CD14-positive monocyte (primary cell): Measurements from ENCODE around the gene HECW1. TPM values are rescaled to one million over a fixed set of nuclear protein-coding genes. Genes with fewer than 3 reads are reported as not detected.

Experiments
- DNase-seq, 3 donors: peaks; one replicate each; pipeline ENCODE4 v3.0.0-alpha.2; 2011 to 2022
- H2AFZ ChIP-seq: 2 replicates; pipeline ENCODE4 v1.6.0; 2012; ENCODE audit warnings: mild to moderate bottlenecking, low read depth, low read length, inconsistent platforms; ENCODE audit not compliant: insufficient read depth, poor library complexity, severe bottlenecking
- H3K27ac ChIP-seq, 2 donors: 1 replicate in 1 of 2; 2 replicates in 1 of 2; pipeline ENCODE4 v1.5.1; 2012 to 2013; ENCODE audit warnings: low read length in 2 of 2, control low read depth in 1 of 2, inconsistent platforms in 1 of 2, low read depth in 1 of 2, mild to moderate bottlenecking in 1 of 2
- H3K27me3 ChIP-seq, 2 donors: one replicate each; pipeline versions ENCODE4 v1.6.0 to v1.6.1; 2011 to 2013; ENCODE audit warnings: low read length in 2 of 2; ENCODE audit not compliant: control insufficient read depth in 2 of 2, insufficient read depth in 2 of 2
- H3K36me3 ChIP-seq, 2 donors: replicated peaks in 1 of 2; 1 replicate in 1 of 2; 2 replicates in 1 of 2; pipeline versions ENCODE4 v1.5.1 to v1.6.1; 2012 to 2013; ENCODE audit warnings: low read length in 2 of 2, control low read depth in 1 of 2, inconsistent platforms in 1 of 2, mild to moderate bottlenecking in 1 of 2; ENCODE audit not compliant: insufficient read depth in 2 of 2, control insufficient read depth in 1 of 2
- H3K4me1 ChIP-seq, 2 donors: 1 replicate in 1 of 2; 2 replicates in 1 of 2; pipeline versions ENCODE4 v1.5.1 to v1.6.1; 2012 to 2013; ENCODE audit warnings: low read length in 2 of 2, control low read depth in 1 of 2, inconsistent platforms in 1 of 2, mild to moderate bottlenecking in 1 of 2, moderate library complexity in 1 of 2; ENCODE audit not compliant: insufficient read depth in 2 of 2, control insufficient read depth in 1 of 2
- H3K4me2 ChIP-seq: replicated peaks from 2 replicates; pipeline ENCODE3; 2012; ENCODE audit warnings: low read length, moderate library complexity, mild to moderate bottlenecking; ENCODE audit not compliant: poor library complexity, severe bottlenecking; ENCODE audit errors: extremely low read depth
- H3K4me3 ChIP-seq, 3 experiments: fragments of 200-600 bp in 1 of 3; sonication (generic) in 1 of 3; replicated peaks in 1 of 3; 1 replicate in 2 of 3; 2 replicates in 1 of 3; pipeline ENCODE4 v1.5.1; 2011 to 2013; ENCODE audit warnings: low read length in 3 of 3, mild to moderate bottlenecking in 3 of 3, control low read depth in 2 of 3, low read depth in 2 of 3, inconsistent platforms in 1 of 3, moderate library complexity in 1 of 3
- H3K79me2 ChIP-seq: 2 replicates; pipeline ENCODE4 v1.6.0; 2012; ENCODE audit warnings: mild to moderate bottlenecking, control low read depth, inconsistent platforms, low read length, moderate library complexity; ENCODE audit not compliant: insufficient read depth
- H3K9ac ChIP-seq: 2 replicates; pipeline ENCODE4 v1.6.0; 2017; ENCODE audit warnings: low read length, mild to moderate bottlenecking; ENCODE audit not compliant: insufficient read depth, poor library complexity, severe bottlenecking
- H3K9me3 ChIP-seq, 2 donors: replicated peaks in 1 of 2; 1 replicate in 1 of 2; 2 replicates in 1 of 2; pipeline versions ENCODE4 v1.5.1 to v1.6.1; 2012 to 2013; ENCODE audit warnings: low read length in 2 of 2, control low read depth in 1 of 2; ENCODE audit not compliant: control insufficient read depth in 1 of 2, insufficient read depth in 1 of 2
- H4K20me1 ChIP-seq: 2 replicates; pipeline ENCODE4 v1.6.0; 2012; ENCODE audit warnings: mild to moderate bottlenecking, low read length, control low read depth, moderate library complexity; ENCODE audit not compliant: insufficient read depth
- H3K27ac Mint-ChIP-seq, 7 donors: one replicate each; pipeline ENCODE4 v1.8.0; 2020; ENCODE audit warnings: mild to moderate bottlenecking in 7 of 7, mixed read lengths in 7 of 7, moderate library complexity in 6 of 7, inconsistent platforms in 2 of 7
- H3K27me3 Mint-ChIP-seq, 3 donors: one replicate each; pipeline ENCODE4 v1.8.0; 2021 to 2022; ENCODE audit warnings: low read depth in 3 of 3, mild to moderate bottlenecking in 3 of 3, mixed read lengths in 3 of 3, moderate library complexity in 3 of 3, inconsistent platforms in 1 of 3
- H3K36me3 Mint-ChIP-seq, 2 donors: one replicate each; pipeline ENCODE4 v1.8.0; 2020; ENCODE audit warnings: mixed read lengths in 2 of 2, inconsistent platforms in 1 of 2, mild to moderate bottlenecking in 1 of 2
- H3K4me1 Mint-ChIP-seq: one replicate; pipeline ENCODE4 v1.8.0; 2020; ENCODE audit warnings: mild to moderate bottlenecking, mixed read lengths
- H3K4me3 Mint-ChIP-seq, 2 donors: one replicate each; pipeline ENCODE4 v1.8.0; 2020; ENCODE audit warnings: mild to moderate bottlenecking in 2 of 2, mixed read lengths in 2 of 2, moderate library complexity in 1 of 2
- H3K9me3 Mint-ChIP-seq, 7 donors: one replicate each; pipeline ENCODE4 v1.8.0; 2020 to 2022; ENCODE audit warnings: mixed read lengths in 7 of 7, mild to moderate bottlenecking in 6 of 7, moderate library complexity in 6 of 7, inconsistent platforms in 2 of 7
- CTCF ChIP-seq: fragments of 200-600 bp; IDR thresholded peaks from one replicate; pipeline ENCODE4 v1.8.0; 2022; ENCODE audit warnings: antibody characterized with exemption, mild to moderate bottlenecking
- WGBS: methylation state at CpG from one replicate; pipeline ENCODE4 v1.1.5; 2013; ENCODE audit warnings: missing lambda C conversion rate; ENCODE audit not compliant: insufficient coverage; 5-methylcytosine and 5-hydroxymethylcytosine counted together
- intact Hi-C, 2 donors: fragments of 100-400 bp; cut with micrococcal nuclease; formaldehyde crosslinking; loops; one replicate each; pipeline versions ENCODE4 v1.15.0 to v1.15.1; 2023
- polyA plus RNA-seq, 3 donors: library from polyadenylated mRNA; depleted of rRNA in 1 of 3; unstranded in 2 of 3; stranded (reverse) in 1 of 3; fragments of 300-500 nt in 2 of 3; fragments of >200 nt in 1 of 3; fragmentation: Illumina TruSeq in 2 of 3; gene quantifications; 1 replicate in 2 of 3; 2 replicates in 1 of 3; pipeline ENCODE4 v1.2.3, GENCODE V29; 2012 to 2021

HECW1 gene
- polyA plus RNA-seq, 3 donors: not detected

- H3K4me2 ChIP-seq: no peak overlapping the region
- H4K20me1 ChIP-seq: no peaks in the 10 kb centered on the region
- no peak overlapping the region for H3K27ac ChIP-seq
- Mint-ChIP-seq H3K4me3 (no peak overlapping the region), H3K27ac (no peak overlapping the region), H3K27me3 (no peaks in the 10 kb centered on the region), H3K4me1 (no peaks in the 10 kb centered on the region), H3K9me3 (peaks cover 0 to 7% (median 0%) of the 10 kb centered on the region in 7 donors), H3K36me3 (peaks cover 35 to 49% of the 10 kb centered on the region in 2 donors)
- DNase-seq: no peak
- H3K4me1 ChIP-seq: no peaks in the 10 kb centered on the region
- no peak overlapping the region for H3K9ac ChIP-seq
- no peak overlapping the region for H2AFZ ChIP-seq
- no peaks in the 10 kb centered on the region for H3K27me3 ChIP-seq
- H3K4me3 ChIP-seq: no peak overlapping the region
- no peaks in the 10 kb centered on the region for H3K79me2 ChIP-seq
- intact Hi-C loops: no loop called here
- no peaks in the 10 kb centered on the region for H3K9me3 ChIP-seq
- peaks cover 12 to 25% of the 10 kb centered on the region in 2 donors for H3K36me3 ChIP-seq
- 100% methylated on average over 2 of the region's 3 CpGs for WGBS
- no peak for TF ChIP-seq CTCF
Measured at GRCh38 chr7:43600056-43600455, 487.6 kb downstream of the HECW1 start.

- Histone ChIP-seq H3K4me3 (no peak overlapping the region), H3K4me1 (no peaks in the 10 kb centered on the region), H3K27me3 (no peaks in the 10 kb centered on the region), H3K4me2 (no peak overlapping the region), H3K36me3 (peaks cover 8 to 22% of the 10 kb centered on the region in 2 donors), H3K79me2 (no peaks in the 10 kb centered on the region), H4K20me1 (no peaks in the 10 kb centered on the region), H3K9ac (no peak overlapping the region), H2AFZ (no peak overlapping the region), H3K9me3 (no peaks in the 10 kb centered on the region), H3K27ac (no peak overlapping the region)
- Mint-ChIP-seq H3K4me3 (no peak overlapping the region), H3K36me3 (peaks cover 28 to 41% of the 10 kb centered on the region in 2 donors), H3K27me3 (no peaks in the 10 kb centered on the region), H3K9me3 (peaks cover 0 to 7% (median 0%) of the 10 kb centered on the region in 7 donors), H3K27ac (no peak overlapping the region), H3K4me1 (no peaks in the 10 kb centered on the region)
- no peak for TF ChIP-seq CTCF
- no CpG with 5 or more reads among the region's 1 CpG for WGBS
- intact Hi-C loops: no loop called here
- no peak for DNase-seq
Measured at GRCh38 chr7:43602256-43602655, 489.8 kb downstream of the HECW1 start.
